Umbilical cord (tissue), 2 donors: Measurements from ENCODE around the gene HPSE2. TPM values are rescaled to one million over a fixed set of nuclear protein-coding genes. Genes with fewer than 3 reads are reported as not detected.
"Not testable (repeated sequence)": the region's sequence is repeated elsewhere in the genome, so short reads cannot be mapped to it uniquely, and the experiment has no call there.

ENCODE experiments used
- DNase-seq: peaks from one replicate; pipeline ENCODE4 v3.0.0-alpha.2; 2015; ENCODE audit warnings: low spot score
- total RNA-seq: library from RNA; depleted of rRNA; stranded (reverse); fragments of >200 nt; gene quantifications from one replicate; pipeline ENCODE4 v1.2.3, GENCODE V29; 2014; ENCODE audit warnings: low replicate concordance; ENCODE audit not compliant: insufficient read depth

Gene HPSE2
- total RNA-seq, 1 donor from 2014 or later = 18.8 TPM

- peak; percentile 76 for DNase-seq
Observed at GRCh38 chr10:99008054-99008453, 227.6 kb downstream of the HPSE2 start.

- no peak for DNase-seq
Observed at GRCh38 chr10:99007457-99007856, 228.2 kb downstream of the HPSE2 start.

GRCh38 chr10:99005254-99005653 lies 230.4 kb downstream of the HPSE2 start:
- no peak for DNase-seq

- no peak for DNase-seq
Observed at GRCh38 chr10:99004738-99005137, 230.9 kb downstream of the HPSE2 start.

- DNase-seq = no peak
Observed at GRCh38 chr10:99002392-99002791, 233.3 kb downstream of the HPSE2 start.

GRCh38 chr10:98997596-98997995 lies 238.1 kb downstream of the HPSE2 start:
- no peak for DNase-seq

- no peak for DNase-seq
Observed at GRCh38 chr10:98994030-98994429, 241.6 kb downstream of the HPSE2 start.

- DNase-seq = not testable (repeated sequence)
Observed at GRCh38 chr10:98983751-98984150, 251.9 kb downstream of the HPSE2 start.

GRCh38 chr10:98980353-98980752 lies 255.3 kb downstream of the HPSE2 start:
- DNase-seq = no peak

GRCh38 chr10:98971464-98971863 lies 264.2 kb downstream of the HPSE2 start:
- DNase-seq = peak; percentile 52

GRCh38 chr10:98967601-98968000 lies 268.1 kb downstream of the HPSE2 start:
- peak; percentile 47 for DNase-seq

GRCh38 chr10:98963608-98964007 lies 272.0 kb downstream of the HPSE2 start:
- DNase-seq = no peak

GRCh38 chr10:98959379-98959778 lies 276.3 kb downstream of the HPSE2 start:
- peak; percentile 79 for DNase-seq

GRCh38 chr10:98957801-98958200 lies 277.9 kb downstream of the HPSE2 start:
- peak; percentile 93 for DNase-seq

GRCh38 chr10:98956576-98957260 lies 278.9 kb downstream of the HPSE2 start:
- peak; percentile 28 for DNase-seq

- DNase-seq = no peak
Observed at GRCh38 chr10:98953251-98953650, 282.4 kb downstream of the HPSE2 start.

- DNase-seq = peak; percentile 93
Observed at GRCh38 chr10:98951269-98952000, 284.2 kb downstream of the HPSE2 start.

- DNase-seq = no peak
Observed at GRCh38 chr10:98950106-98950505, 285.5 kb downstream of the HPSE2 start.

- peak; percentile 84 for DNase-seq
Observed at GRCh38 chr10:98949306-98949705, 286.3 kb downstream of the HPSE2 start.

GRCh38 chr10:98943681-98944080 lies 292.0 kb downstream of the HPSE2 start:
- DNase-seq = no peak

GRCh38 chr10:98929709-98930108 lies 305.9 kb downstream of the HPSE2 start:
- no peak for DNase-seq

- no peak for DNase-seq
Observed at GRCh38 chr10:98925651-98926050, 310.0 kb downstream of the HPSE2 start.

GRCh38 chr10:98924526-98924925 lies 311.1 kb downstream of the HPSE2 start:
- DNase-seq = no peak
